NT2/D1 (cell line): ENCODE results near the gene APOC4.
A peak's percentile ranks its signal among the peaks of the same experiment; 100 is the strongest.

Experiments
- DNase-seq: peaks from one replicate; pipeline ENCODE4 v3.0.0-alpha.2; 2011; ENCODE audit warnings: low read depth, low spot score
- H3K27me3 ChIP-seq: 2 replicates; pipeline ENCODE4 v1.6.0; 2011; ENCODE audit warnings: mild to moderate bottlenecking; ENCODE audit not compliant: insufficient read length, insufficient read depth
- H3K36me3 ChIP-seq: 2 replicates; pipeline ENCODE4 v1.6.1; 2011; ENCODE audit warnings: mild to moderate bottlenecking, low read length, mixed read lengths; ENCODE audit not compliant: insufficient read depth, insufficient read length
- H3K4me1 ChIP-seq: 2 replicates; pipeline ENCODE4 v1.5.1; 2011; ENCODE audit not compliant: insufficient read depth, insufficient read length
- H3K4me3 ChIP-seq: 2 replicates; pipeline ENCODE4 v1.5.1; 2011; ENCODE audit warnings: low read depth; ENCODE audit not compliant: insufficient read length
- H3K9ac ChIP-seq: 2 replicates; pipeline ENCODE4 v1.6.0; 2011; ENCODE audit warnings: low read depth; ENCODE audit not compliant: insufficient read length
- H3K9me3 ChIP-seq: 2 replicates; pipeline ENCODE4 v1.5.1; 2011; ENCODE audit warnings: mild to moderate bottlenecking, low read length; ENCODE audit not compliant: insufficient read depth
- SUZ12 ChIP-seq: IDR thresholded peaks from 2 replicates; pipeline ENCODE4 v1.6.1; 2011; ENCODE audit not compliant: insufficient read length, insufficient read depth; ENCODE audit errors: extremely low read depth
- YY1 ChIP-seq: IDR thresholded peaks from 2 replicates; pipeline ENCODE4 v1.6.1; 2011; ENCODE audit not compliant: insufficient read length, insufficient read depth
- ZNF274 ChIP-seq: IDR thresholded peaks from 2 replicates; pipeline ENCODE4 v1.6.1; 2011; ENCODE audit warnings: mild to moderate bottlenecking, low read depth, low read length

Gene APOC4

DNA sequence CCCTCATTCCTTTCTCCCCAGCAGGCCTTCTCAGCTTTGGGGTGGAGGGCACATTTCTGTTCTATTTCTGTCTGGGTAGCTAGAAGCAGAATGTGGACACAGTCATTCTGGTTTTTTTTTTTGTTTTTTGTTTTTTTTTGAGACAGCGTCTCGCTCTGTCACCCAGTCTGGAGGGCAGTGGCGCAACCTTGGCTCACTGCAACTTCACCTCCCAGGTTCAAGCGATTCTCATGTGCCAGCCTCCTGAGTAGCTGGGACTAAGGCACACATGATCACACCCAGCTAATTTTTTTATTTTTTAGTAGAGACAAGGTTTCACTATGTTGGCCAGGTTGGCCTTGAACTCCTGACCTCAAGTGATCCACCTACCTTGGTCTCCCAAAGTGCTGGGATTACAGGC lies 33.4 kb downstream of the APOC4 start:
- Histone ChIP-seq H3K9me3 (no peaks in the 10 kb centered on the region), H3K4me3 (no peak overlapping the region), H3K4me1 (no peaks in the 10 kb centered on the region), H3K9ac (no peak overlapping the region), H3K27me3 (no peaks in the 10 kb centered on the region), H3K36me3 (peaks cover 71% of the 10 kb centered on the region)
- TF ChIP-seq SUZ12 (no peak), ZNF274 (no peak), YY1 (no peak)
- DNase-seq, result no peak

GRCh38 chr19:44984005-44984404 lies 42.0 kb downstream of the APOC4 start:
- DNase-seq, result no peak
- Histone ChIP-seq H3K27me3 (no peaks in the 10 kb centered on the region), H3K9me3 (no peaks in the 10 kb centered on the region), H3K4me1 (no peaks in the 10 kb centered on the region), H3K4me3 (no peak overlapping the region), H3K36me3 (peaks cover 70% of the 10 kb centered on the region), H3K9ac (no peak overlapping the region)
- no peak for TF ChIP-seq SUZ12

GRCh38 chr19:44985445-44985844 lies 43.4 kb downstream of the APOC4 start:
- no peak for DNase-seq
- H3K9ac ChIP-seq, result no peak overlapping the region
- no peaks in the 10 kb centered on the region for H3K27me3 ChIP-seq
- H3K4me3 ChIP-seq, result no peak overlapping the region
- H3K9me3 ChIP-seq, result no peaks in the 10 kb centered on the region
- H3K4me1 ChIP-seq, result no peaks in the 10 kb centered on the region
- no peak for TF ChIP-seq SUZ12
- TF ChIP-seq YY1, result no peak
- no peak for TF ChIP-seq ZNF274
- peaks cover 70% of the 10 kb centered on the region for H3K36me3 ChIP-seq

- Histone ChIP-seq H3K4me1 (no peaks in the 10 kb centered on the region), H3K4me3 (no peak overlapping the region), H3K36me3 (peaks cover 79% of the 10 kb centered on the region), H3K9ac (no peak overlapping the region), H3K9me3 (no peaks in the 10 kb centered on the region), H3K27me3 (no peaks in the 10 kb centered on the region)
- TF ChIP-seq SUZ12 (no peak), YY1 (no peak), ZNF274 (no peak)
- DNase-seq, result no peak
These were observed 44.4 kb downstream of the APOC4 start for GRCh38 chr19:44986389-44986788.

DNA sequence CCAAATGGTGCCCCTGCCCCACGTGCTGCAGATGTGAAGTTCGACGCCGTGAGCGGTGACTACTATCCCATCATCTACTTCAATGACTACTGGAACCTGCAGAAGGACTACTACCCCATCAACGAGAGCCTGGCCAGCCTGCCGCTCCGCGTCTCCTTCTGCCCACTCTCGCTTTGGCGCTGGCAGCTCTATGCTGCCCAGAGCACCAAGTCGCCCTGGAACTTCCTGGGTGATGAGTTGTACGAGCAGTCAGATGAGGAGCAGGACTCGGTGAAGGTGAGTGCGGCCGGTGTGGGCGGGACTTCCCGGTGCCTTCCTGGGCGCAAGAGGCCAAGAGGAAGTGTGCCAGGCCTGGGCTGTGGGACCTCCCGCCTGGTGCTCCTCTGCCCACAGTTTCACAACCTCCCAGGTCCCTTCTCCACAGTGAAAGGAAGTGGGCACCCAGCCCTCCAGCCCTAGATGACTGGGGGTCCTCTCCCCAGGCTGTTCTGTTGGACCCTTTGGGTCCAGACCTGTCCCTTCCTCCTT lies 45.2 kb downstream of the APOC4 start:
- no peaks in the 10 kb centered on the region for H3K27me3 ChIP-seq
- no peak for DNase-seq
- H3K9me3 ChIP-seq, result no peaks in the 10 kb centered on the region
- peaks cover 82% of the 10 kb centered on the region for H3K36me3 ChIP-seq
- no peak overlapping the region for H3K4me3 ChIP-seq
- TF ChIP-seq ZNF274 (no peak), SUZ12 (no peak)
- no peak overlapping the region for H3K9ac ChIP-seq
- no peaks in the 10 kb centered on the region for H3K4me1 ChIP-seq

DNA sequence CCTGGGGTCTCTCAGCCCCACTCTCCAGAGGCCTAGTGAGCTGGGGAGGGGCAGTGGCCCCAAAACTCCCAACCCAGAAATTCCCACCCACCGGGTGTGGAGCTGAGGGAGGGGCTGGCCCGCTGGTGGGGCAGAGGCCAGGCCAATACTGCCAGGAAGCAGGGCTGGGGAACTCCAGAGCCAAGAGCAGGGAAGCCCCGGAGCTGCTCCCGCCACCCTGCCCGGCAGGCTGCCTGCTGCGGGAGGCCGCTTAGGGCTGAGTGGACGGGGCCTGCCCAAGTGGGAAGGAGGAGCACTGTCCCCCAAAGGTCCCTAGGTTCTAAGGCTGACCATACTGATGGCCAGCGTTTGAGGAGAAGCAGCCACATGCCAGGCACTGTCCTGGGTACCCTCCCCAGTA lies 46.2 kb downstream of the APOC4 start:
- peaks cover 80% of the 10 kb centered on the region for H3K36me3 ChIP-seq
- no peak for TF ChIP-seq SUZ12
- no peak for TF ChIP-seq YY1
- TF ChIP-seq ZNF274, result no peak
- H3K9me3 ChIP-seq, result no peaks in the 10 kb centered on the region
- no peaks in the 10 kb centered on the region for H3K4me1 ChIP-seq
- no peaks in the 10 kb centered on the region for H3K27me3 ChIP-seq
- H3K9ac ChIP-seq, result no peak overlapping the region
- DNase-seq, result no peak
- no peak overlapping the region for H3K4me3 ChIP-seq

- Histone ChIP-seq H3K9ac (no peak overlapping the region), H3K36me3 (peaks cover 82% of the 10 kb centered on the region), H3K27me3 (no peaks in the 10 kb centered on the region), H3K9me3 (no peaks in the 10 kb centered on the region), H3K4me1 (no peaks in the 10 kb centered on the region), H3K4me3 (no peak overlapping the region)
- peak; percentile 16 for DNase-seq
- no peak for TF ChIP-seq SUZ12
- TF ChIP-seq ZNF274, result no peak
- no peak for TF ChIP-seq YY1
These were observed 47.0 kb downstream of the APOC4 start for GRCh38 chr19:44988896-44989556.
